NCI-H2029 (cell line): ENCODE data around the gene SNX9.

Source experiments
- DNase-seq: peaks from one replicate; lab custom pipeline; 2025; lab: John Stamatoyannopoulos, UW

SNX9 gene

DNA sequence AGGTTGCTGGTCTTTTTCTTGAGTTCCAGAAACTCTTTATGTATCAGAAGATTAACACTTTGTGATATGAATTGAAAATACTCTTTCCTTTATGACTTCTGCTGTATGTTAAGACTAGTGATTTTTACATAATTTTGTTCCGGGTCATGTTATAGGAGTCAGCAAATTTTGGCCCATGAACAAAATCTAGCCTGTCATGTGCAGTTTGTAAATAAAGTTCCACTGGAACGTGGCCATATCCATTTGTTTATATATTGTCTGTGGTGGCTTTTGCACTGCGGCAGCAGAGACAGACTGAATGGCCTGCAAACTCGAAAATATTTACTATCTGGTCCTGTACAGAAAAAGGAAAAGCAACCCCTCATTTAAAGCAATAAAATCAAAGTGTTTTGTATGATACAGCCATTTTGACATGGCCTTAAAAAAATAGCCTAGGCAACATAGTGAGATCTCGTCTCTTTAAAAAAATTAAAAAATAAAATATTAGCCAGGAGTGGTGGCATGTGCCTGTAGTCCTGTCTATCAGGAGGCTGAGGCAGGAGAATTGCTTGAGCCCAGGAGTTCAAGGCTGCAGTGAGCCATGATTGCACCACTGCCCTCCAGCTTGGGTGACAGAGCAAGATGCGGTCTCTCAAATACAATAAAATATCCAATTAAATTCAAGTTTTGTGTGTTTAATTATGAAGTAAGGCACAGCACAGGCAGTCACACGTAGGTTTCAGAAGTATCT lies 36.9 kb downstream of the SNX9 start:
- DNase-seq: peak; percentile 20

DNA sequence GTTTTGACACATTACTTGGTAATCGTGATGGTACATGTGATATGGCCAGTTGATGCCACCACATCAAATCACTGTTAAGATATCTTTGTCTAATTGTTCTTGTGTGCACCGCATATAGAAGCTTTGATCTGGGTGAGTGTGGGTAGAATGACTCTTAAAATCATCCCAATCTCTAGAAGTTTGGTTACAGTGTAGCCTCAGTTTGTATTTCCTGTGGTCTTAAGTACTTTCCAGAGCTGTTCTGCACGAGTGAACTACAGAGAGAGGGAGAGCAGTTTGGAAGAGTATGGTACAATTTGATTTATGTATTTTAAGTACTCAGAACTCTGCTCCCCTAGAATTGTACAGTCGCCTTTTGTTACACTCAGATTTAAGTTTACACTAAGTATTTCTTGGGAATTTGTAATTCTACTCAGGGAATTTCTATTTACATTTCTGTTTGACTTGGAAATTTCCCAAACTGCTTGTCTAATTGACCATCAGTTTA lies 37.5 kb downstream of the SNX9 start:
- DNase-seq: no peak

DNA sequence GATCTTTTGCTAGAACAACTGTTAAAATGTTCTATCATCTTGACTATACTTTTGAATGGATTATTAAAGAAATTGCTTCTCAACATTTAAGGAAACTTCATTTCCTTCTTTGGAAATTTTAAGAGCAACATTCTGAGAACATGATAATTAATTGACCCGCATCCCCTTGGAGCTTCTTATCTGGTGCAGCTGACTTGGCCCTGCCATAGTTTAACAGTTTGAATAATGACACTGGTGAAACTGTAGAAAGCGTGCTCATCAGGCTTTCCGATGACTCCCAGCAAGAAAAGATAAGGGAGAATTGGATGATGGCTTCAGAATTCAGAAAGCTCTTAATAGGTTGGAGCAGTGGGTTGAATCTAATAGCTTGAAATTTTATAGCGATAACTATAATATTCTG lies 38.1 kb downstream of the SNX9 start:
- no peak for DNase-seq

DNA sequence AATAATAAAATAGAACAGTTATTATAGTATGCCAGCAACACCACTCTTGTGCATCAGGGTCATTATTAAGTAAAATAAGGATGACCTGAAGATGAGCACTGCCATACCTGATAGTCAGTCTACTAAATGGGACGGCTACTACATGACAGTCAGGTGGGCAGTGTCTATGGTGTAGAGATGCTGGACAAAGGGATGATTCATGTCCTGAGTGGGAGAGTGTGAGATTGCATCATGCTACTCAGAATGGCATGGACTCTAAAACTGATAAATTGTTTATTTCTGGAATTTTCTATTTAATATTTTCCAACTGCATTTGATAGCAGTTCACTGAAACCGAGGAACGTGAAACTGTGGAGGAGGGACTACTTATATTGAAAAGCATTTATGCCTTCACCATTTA lies 38.8 kb downstream of the SNX9 start:
- DNase-seq: no peak

DNA sequence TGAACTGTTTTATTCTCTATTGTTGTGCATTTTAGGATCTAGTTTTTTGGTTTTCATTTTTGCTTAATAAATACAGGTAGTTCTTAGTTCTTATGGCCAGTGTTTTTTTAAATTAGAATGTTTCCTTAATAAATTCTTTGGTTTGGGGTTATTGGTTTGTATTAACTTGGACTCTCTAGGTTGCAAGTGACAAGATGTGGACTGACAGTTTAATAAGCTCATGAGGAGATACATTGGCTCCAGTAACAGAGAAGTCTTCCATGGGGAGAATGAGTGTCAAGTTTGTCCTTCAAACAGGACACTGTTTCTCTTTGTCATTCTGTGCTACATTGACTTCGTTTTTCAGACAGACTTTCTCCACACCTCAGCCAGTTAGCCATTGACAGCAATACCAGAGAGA lies 39.7 kb downstream of the SNX9 start:
- DNase-seq: no peak

DNA sequence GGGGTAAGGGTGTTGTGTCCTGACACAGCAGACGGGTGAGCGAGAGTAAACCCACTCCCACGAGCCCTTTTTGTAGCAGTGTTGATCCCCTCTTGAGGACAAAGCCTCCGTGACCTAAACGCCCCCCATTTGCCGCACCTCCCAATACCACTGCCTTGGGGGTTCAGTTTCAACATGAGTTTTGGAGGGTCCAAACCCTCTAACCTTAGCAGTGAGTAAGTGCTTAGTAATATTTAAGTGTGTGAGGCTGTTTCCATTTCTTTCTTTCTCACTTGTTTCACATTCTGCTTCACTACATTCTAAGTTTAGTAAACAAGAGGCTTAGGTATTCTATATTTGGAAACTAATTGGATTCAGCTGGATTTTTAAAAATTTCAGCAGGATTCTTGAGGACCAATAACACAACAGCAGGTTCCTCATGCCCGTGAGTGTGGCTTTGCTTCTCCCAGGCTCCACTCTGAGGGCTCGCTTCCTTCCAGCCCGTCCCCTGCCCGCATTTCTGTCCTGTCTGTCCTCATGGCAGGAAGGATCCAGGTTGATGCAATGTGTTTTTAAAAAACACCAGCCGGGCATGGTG lies 41.2 kb downstream of the SNX9 start:
- no peak for DNase-seq

DNA sequence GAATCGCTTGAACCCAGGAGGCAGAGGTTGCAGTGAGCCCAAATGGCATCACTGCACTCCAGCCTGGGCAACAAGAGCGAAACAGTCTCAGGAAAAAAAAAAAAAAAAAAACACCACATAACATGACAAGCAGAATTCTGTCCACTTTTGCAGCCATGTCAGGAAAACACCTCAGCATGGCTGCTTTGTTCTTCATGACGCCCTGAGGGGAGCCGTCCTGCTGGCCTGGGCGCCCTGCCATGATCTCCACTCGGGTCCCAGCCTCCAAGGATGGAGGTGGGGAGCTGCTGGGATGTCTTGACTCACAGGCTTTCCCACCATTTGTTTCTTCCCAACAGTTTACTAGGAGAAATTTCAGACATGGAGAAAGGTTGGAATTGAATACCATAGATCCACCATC lies 42.2 kb downstream of the SNX9 start:
- DNase-seq: no peak

DNA sequence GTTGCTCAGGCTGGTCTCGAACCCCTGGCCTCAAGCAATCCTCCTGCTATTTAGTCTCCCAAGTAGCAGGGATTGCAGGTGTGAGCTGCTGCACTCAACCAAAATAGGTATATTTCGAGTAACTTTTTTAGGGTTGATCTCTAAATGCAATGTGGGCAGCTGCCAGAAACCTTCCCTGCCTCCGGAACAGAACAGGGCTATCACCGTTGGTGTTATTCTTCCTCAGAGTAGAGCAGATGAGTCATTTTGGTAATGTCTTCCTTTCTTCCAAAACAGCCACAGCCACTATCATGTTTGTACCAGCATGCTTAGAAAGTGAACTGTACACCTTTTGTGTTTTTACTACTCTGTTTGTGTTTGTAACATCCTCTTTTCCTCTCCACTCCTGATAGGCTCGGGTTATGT lies 44.1 kb downstream of the SNX9 start:
- DNase-seq: no peak

DNA sequence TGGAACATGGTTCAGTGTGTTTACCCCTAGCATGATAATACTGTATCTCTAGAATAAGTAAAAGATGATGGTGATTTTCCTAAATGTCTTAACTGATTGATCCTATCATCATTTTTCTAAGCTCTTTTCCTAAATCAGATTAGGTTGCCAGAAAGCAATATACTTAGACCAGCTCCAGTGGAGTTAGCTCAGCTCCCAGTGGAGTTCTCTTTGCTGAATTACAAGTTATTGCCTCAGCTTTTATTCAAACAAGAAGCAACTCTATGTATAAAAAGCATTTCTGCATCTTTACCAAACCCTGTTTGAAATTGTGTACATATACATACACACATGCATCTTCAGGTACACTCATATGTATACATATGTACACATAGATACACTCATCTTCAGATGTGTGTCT lies 44.9 kb downstream of the SNX9 start:
- DNase-seq: no peak

DNA sequence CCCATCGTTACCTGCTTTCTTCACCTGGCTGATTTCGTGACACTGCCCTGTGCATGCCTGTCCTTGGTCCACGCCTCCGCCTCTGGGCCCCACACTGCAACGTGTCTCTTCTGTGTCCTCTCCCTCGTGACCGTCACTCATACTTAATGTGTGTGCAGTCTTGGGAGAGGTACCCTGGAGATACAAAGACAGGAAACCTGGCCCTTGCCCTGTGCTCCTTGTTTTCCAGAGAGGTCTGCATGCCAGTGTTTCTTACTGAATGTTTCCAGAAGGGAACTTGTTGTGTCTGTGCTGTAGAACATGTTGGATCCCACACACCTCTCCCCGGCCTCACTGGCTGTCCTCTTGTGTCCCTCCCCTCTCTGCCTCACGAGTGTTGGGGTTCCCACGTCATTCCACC lies 45.8 kb downstream of the SNX9 start:
- DNase-seq: no peak

DNA sequence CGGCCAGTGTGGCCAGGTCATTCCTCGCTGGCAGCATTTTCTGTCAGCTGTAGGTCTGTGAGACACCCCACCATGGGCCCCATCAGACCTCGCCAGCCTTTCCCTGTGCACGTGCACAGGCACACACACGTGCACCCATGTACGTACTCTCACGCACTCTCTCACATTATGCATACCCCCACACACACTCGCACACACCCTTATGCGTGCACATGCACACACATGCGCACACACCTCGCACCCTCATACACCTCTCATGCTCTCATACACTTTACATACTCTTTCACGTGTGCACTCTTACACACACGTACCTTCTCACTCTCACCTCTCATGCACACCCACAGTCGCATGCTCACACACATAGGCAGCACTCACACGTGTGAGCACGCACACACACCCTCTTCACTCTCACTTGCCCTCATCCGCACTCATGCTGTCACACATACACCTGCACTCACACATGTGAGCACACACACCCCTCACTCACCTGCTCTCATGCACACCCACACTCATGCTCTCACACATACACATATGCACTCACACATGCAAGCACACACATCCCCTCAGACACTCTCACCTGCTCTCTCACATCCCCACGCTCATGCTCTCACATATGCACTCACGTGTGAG lies 46.7 kb downstream of the SNX9 start:
- DNase-seq: no peak

DNA sequence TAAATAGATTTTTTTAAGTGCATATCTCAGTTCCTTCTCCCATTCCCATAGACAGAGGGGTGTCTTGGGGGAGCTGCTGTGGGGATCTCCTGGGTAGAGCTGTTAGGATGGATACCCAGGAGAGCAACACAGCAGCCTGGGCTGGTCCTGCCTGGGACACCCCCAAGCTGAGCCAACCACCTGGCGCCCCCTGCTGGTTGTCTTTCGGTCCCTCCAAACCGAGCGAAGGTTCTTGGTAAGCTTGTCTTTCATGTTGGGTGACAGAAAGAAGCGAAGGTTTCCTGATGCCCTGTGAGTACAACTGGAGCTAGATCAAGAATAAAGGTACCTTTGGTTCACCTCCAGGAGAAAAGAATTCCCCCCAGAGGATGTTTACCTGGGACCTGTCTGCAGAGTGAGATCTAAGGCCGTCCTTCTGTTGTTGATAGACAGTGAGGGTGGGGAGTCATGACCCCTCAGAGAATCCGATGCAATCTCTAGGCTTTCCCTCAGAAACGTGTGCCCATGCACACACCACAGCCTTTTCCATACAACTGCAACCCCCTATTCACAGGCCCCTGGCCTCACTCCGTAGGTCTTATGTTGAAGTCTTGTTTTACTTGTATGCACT lies 50.8 kb downstream of the SNX9 start:
- no peak for DNase-seq

DNA sequence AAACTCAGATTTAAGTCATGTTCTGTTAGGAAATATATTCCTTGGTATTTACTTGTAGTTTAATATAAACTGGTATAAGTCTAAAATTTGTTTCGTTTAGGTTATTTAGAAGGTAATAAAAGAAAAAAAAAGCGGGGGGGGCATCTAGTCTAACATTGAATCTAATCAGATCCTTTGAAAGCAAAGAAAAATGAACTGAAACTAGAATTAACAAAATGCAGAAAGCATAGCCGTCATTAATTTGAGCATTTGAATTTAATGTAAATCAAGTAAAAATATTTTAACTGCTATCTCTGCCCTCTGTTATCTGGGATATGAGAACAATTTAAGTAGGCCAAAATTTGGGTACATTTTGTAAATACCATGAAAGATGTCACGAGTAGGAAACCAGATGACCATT lies 54.1 kb downstream of the SNX9 start:
- no peak for DNase-seq

DNA sequence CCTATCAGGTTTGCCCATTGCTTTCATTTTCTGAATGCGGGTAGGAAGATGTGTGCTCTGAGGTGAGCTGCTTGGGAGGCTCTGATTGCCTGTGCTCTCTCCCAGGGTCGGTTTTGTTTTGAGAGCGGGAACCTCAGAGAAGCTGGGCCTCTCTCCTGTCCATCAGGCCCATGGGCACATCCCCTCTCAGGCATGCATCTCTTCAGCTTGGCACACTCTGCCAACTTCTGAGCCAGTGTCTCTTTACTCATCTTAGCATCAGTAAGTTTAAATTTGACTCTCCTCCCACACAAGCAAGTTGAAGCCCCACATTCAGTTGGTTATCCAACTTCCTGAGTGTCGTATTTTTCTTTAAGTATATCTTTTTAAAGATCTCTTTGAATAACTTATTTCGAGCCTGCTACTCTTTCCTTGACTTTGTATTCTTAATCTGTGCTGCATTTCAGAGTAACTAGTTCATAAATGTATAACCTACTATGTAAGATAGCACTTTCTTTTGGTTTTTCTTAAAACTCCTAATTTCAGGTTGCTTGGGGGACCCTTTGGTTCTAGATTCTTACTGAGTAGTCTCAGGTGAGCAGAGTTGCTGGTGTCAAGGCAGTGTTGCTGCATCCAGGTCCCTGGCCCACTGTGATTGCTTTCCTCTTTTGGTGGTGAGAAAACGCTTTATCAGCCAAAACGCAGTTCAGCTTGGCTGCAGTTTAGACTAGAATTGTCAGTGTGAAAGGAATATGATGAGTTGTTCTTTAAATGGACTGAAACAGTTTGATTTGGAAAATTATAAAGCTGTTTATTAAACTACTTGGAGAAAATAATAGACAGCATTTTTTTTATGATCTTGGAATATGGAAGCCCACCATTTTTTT lies 54.8 kb downstream of the SNX9 start:
- no peak for DNase-seq

DNA sequence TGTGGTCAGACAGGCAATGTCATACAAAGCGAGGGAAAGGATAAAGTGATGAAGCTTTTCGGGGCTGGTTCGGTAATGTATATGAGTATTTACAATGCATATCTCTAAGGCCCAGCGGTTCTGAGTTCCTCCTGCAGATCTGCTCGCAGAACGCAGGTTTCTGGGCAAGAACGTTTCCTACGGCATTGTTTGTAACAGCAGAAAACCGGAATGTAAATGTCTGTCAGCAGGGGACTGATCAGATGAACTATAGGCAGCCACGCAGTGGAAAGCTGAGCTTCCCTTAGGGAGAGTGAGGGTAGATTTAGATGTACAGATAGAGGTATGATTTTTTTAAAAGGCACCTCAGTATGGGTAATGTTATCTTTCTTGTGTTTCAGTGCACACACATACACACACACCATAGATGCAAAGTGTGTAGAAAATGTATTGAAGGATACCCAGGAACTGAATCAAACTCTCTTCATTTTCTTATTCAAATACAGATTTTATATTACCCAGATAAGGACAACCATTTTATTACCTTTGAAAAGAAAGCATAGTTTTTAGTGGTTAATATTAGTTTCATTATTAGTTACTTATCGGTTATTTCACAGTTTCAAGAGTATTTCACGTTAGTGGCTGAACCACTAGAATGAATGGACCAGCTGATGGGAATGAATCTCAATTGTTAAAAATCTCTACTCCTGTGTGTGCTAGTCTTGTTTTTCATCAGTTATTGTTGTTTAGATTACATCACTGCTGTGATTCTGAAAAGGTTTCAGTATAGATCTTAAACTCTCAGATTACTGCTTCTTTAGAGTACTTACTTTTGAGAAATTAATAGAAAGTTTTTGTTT lies 56.2 kb downstream of the SNX9 start:
- no peak for DNase-seq

DNA sequence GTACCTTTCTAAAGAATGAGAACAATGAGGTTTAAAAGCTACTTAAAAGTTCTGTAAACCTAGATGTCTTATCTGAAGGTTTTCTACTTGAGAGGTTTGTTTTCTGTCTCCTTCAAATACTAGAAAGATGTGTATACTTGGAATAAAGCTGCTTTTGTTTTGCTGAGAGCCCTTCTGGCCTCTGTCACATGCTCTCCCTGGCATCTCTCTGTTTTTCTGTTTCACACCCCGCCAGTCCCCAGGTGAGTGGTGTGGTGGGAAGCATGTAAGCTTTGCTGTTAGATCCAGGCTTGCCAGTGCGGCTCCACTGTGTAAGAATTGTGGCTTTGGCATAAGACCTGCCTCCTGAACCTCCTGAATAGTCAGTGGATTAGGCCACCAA lies 56.8 kb downstream of the SNX9 start:
- DNase-seq: peak; percentile 67

DNA sequence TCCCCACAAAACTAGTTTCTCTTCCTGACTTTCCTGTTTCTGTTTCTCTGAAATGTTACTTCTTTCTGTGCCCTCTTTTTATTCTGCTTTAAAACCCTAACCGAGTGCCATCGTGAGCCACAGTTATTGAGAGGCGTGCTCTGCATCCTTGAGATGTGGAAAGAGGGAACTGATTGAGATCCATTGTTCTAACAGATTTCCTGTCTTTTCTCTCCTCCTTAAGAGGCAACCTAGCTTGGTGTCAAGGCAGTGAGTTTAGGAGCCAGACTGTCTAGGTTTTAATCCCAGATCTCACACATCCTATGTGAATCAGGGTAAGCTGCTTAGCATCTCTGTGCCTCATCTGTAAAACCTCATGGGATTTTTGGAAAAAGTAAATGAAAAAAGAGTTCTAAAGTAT lies 57.5 kb downstream of the SNX9 start:
- no peak for DNase-seq

DNA sequence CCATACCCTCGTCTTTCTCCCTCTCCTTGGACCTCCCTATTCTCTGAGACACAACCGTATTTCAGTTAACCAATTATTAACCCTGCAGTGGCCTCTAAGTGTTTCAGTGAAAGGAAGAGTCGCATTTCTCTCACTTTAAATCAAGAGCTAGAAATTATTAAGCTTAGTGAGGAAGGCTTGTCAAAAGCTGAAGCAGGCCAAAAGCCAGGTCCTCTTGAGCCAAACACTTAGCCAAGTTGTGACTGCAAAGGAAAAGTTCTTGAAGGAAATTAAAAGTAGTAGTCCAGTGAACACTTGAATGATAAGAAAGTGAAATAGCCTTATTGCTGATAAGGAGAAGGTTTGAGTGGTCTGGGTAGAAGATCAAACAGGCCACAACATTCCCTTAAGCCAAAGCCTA lies 58.3 kb downstream of the SNX9 start:
- DNase-seq: no peak

DNA sequence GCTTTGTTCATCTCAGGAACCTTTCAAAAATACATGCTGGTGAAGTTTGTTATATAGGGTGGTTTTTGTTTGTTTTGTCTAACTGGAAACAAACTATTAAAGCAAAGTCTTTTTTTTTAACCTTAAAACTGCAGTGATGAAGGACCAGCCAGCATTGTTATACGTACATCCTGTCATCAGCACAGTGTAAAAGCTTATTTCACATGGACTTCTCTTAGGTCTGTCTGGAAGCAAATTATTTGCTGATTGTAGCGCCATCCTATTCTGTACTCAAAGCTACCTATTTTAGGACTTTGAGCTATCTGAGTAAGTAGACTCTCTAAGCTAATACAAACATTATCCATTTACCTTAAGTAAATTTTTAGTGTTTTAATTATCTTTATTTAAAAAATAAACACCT lies 61.7 kb downstream of the SNX9 start:
- DNase-seq: no peak

DNA sequence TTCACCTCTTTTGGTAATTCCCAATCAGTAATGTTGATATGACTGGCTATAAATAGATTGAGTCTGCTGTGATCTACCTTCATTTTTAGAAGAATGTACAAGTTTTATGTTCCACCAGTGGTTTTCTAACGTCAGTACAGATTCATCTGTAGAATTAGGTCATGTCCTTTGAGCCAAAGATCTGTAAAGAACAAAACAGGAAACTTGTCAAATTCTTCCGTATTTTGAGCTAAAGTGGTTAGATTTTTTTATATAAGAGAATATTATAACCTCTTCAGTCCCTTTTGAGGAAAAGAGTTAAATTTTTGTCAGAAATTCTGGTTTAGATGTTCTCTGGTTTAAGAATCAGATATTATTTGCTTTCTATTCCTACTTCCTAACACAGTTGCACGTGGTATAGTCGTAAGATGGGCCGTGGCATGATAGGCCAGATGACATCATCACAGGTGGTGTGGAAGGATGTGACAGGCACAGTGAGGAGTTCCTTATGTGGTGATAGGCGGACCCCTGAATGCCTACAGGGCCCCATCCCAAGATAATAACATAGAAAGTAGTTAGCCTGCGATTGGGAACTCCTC lies 62.3 kb downstream of the SNX9 start:
- no peak for DNase-seq

DNA sequence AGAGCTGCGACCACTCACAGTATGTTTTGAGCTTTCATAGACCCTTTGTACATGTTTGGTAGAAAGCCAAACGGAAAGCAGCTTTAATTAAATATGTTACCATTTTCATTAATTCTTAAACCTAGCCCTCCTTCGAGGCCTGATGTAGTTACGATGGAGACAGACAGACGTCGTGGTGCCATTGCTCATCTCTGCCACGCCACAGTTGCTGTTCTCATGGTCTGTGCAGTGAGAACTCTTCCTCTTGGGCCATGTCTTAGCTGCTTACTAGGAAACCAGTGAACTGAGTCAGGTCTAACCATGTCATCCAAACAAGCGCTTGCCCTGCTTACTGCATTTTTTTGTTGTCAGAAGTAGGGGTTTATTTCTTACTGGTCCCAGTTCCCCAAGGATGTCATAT lies 62.8 kb downstream of the SNX9 start:
- DNase-seq: no peak
